Astrocyte (in vitro differentiated cells and primary cell): ENCODE measurements around the gene BIK. TPM values are rescaled to one million over a fixed set of nuclear protein-coding genes. Genes with fewer than 3 reads are reported as not detected.
"Not testable (repeated sequence)": the region's sequence is repeated elsewhere in the genome, so short reads cannot be mapped to it uniquely, and the experiment has no call there.

Experiments used
- DNase-seq: peaks from one replicate; pipeline ENCODE4 v3.0.0-alpha.2; 2010; ENCODE audit warnings: low read depth
- FAIRE-seq: peaks from 2 replicates; lab custom pipeline; 2011; peaks lifted over from hg19 to GRCh38; lab: Jason Lieb, UNC
- H2AFZ ChIP-seq: 2 replicates; pipeline ENCODE4 v1.6.0; 2012; ENCODE audit warnings: low read depth, low read length, inconsistent platforms
- H3K27ac ChIP-seq: 2 replicates; pipeline ENCODE4 v1.5.1; 2011; ENCODE audit warnings: low read depth, low read length, inconsistent platforms
- H3K27me3 ChIP-seq: 2 replicates; pipeline ENCODE4 v1.6.0; 2011; ENCODE audit warnings: low read length, inconsistent platforms; ENCODE audit not compliant: insufficient read depth
- H3K36me3 ChIP-seq: 2 replicates; pipeline ENCODE4 v1.5.1; 2011; ENCODE audit warnings: low read length, inconsistent platforms; ENCODE audit not compliant: insufficient read depth
- H3K4me1 ChIP-seq: 2 replicates; pipeline ENCODE4 v1.5.1; 2011; ENCODE audit warnings: low read length, inconsistent platforms; ENCODE audit not compliant: insufficient read depth
- H3K4me2 ChIP-seq: 2 replicates; pipeline ENCODE4 v1.6.0; 2012; ENCODE audit warnings: low read length, inconsistent platforms
- H3K4me3 ChIP-seq: 2 replicates; pipeline ENCODE4 v1.5.1; 2011; ENCODE audit warnings: low read depth, mild to moderate bottlenecking, low read length, inconsistent platforms; ENCODE audit not compliant: insufficient read depth
- H3K79me2 ChIP-seq: 2 replicates; pipeline ENCODE4 v1.6.0; 2012; ENCODE audit warnings: mild to moderate bottlenecking, low read length, inconsistent platforms; ENCODE audit not compliant: insufficient read depth
- H3K9ac ChIP-seq: 2 replicates; pipeline ENCODE4 v1.6.0; 2012; ENCODE audit warnings: mild to moderate bottlenecking, low read length, inconsistent platforms
- H3K9me3 ChIP-seq: 2 replicates; pipeline ENCODE4 v1.5.1; 2012; ENCODE audit warnings: low read depth, mild to moderate bottlenecking, low read length, inconsistent platforms; ENCODE audit not compliant: insufficient read depth
- H4K20me1 ChIP-seq: 2 replicates; pipeline ENCODE4 v1.6.0; 2012; ENCODE audit warnings: low read length, inconsistent platforms; ENCODE audit not compliant: insufficient read depth
- H3K27ac Mint-ChIP-seq: one replicate; pipeline ENCODE4 v1.8.0; 2021; ENCODE audit warnings: mild to moderate bottlenecking, mixed read lengths; ENCODE audit not compliant: unreplicated experiment
- H3K27me3 Mint-ChIP-seq: one replicate; pipeline ENCODE4 v1.8.0; 2021; ENCODE audit warnings: low read depth, mixed read lengths; ENCODE audit not compliant: unreplicated experiment
- H3K36me3 Mint-ChIP-seq: one replicate; pipeline ENCODE4 v1.8.0; 2021; ENCODE audit warnings: low read depth, mixed read lengths; ENCODE audit not compliant: unreplicated experiment
- H3K4me1 Mint-ChIP-seq: one replicate; pipeline ENCODE4 v1.8.0; 2021; ENCODE audit warnings: low read depth, mixed read lengths; ENCODE audit not compliant: unreplicated experiment
- H3K4me3 Mint-ChIP-seq: one replicate; pipeline ENCODE4 v1.8.0; 2021; ENCODE audit warnings: mild to moderate bottlenecking, moderate library complexity, mixed read lengths; ENCODE audit not compliant: unreplicated experiment
- H3K9me3 Mint-ChIP-seq: one replicate; pipeline ENCODE4 v1.8.0; 2021; ENCODE audit warnings: mild to moderate bottlenecking, mixed read lengths; ENCODE audit not compliant: unreplicated experiment
- CTCF ChIP-seq: IDR thresholded peaks from 2 replicates; pipeline ENCODE4 v1.5.1; 2011; ENCODE audit warnings: low read depth, mild to moderate bottlenecking, inconsistent platforms, low read length, moderate library complexity; ENCODE audit not compliant: insufficient read depth
- EZH2 ChIP-seq: IDR thresholded peaks from 2 replicates; pipeline ENCODE4 v1.6.1; 2012; ENCODE audit warnings: mild to moderate bottlenecking, low read length, inconsistent platforms; ENCODE audit not compliant: insufficient read depth
- total RNA-seq: library from RNA; stranded (reverse); gene quantifications from 2 replicates; pipeline ENCODE4 v1.2.1, GENCODE V29; 2021

The BIK gene
- total RNA-seq, 1 donor from 2014 or later = 0.32 TPM

GRCh38 chr22:43099095-43099494 is 11.5 kb upstream of the BIK start:
- H3K36me3 ChIP-seq = no peaks in the 10 kb centered on the region
- peaks cover 12% of the 10 kb centered on the region for H3K9me3 Mint-ChIP-seq
- H3K27me3 ChIP-seq = no peaks in the 10 kb centered on the region
- no peak overlapping the region for H3K4me3 Mint-ChIP-seq
- no peak overlapping the region for H3K9ac ChIP-seq
- no peak overlapping the region for H3K27ac ChIP-seq
- peaks cover 12% of the 10 kb centered on the region for H3K9me3 ChIP-seq
- no peak overlapping the region for H2AFZ ChIP-seq
- no peak overlapping the region for H3K4me2 ChIP-seq
- no peaks in the 10 kb centered on the region for H3K79me2 ChIP-seq
- FAIRE-seq (no peak), DNase-seq (no peak)
- no peak overlapping the region for H3K4me3 ChIP-seq
- H3K27me3 Mint-ChIP-seq = no peaks in the 10 kb centered on the region
- no peak for TF ChIP-seq CTCF
- no peak for TF ChIP-seq EZH2
- no peak overlapping the region for H3K27ac Mint-ChIP-seq
- no peaks in the 10 kb centered on the region for H3K4me1 ChIP-seq
- H3K4me1 Mint-ChIP-seq = peaks cover 9% of the 10 kb centered on the region
- no peaks in the 10 kb centered on the region for H4K20me1 ChIP-seq
- peaks cover 4% of the 10 kb centered on the region for H3K36me3 Mint-ChIP-seq

- no peak for FAIRE-seq
- TF ChIP-seq EZH2 (no peak), CTCF (no peak)
- peaks cover 12% of the 10 kb centered on the region for H3K4me1 Mint-ChIP-seq
These were observed 10.3 kb upstream of the BIK start for GRCh38 chr22:43100225-43100624.

GRCh38 chr22:43101306-43101705 is 9.2 kb upstream of the BIK start:
- H4K20me1 ChIP-seq = no peaks in the 10 kb centered on the region
- no peak overlapping the region for H3K27ac ChIP-seq
- peaks cover 7% of the 10 kb centered on the region for H3K9me3 Mint-ChIP-seq
- no peaks in the 10 kb centered on the region for H3K36me3 ChIP-seq
- no peak overlapping the region for H3K4me2 ChIP-seq
- H3K36me3 Mint-ChIP-seq = peaks cover 3% of the 10 kb centered on the region
- peaks cover 12% of the 10 kb centered on the region for H3K4me1 Mint-ChIP-seq
- DNase-seq (no peak), FAIRE-seq (no peak)
- H2AFZ ChIP-seq = no peak overlapping the region
- H3K27ac Mint-ChIP-seq = no peak overlapping the region
- H3K27me3 ChIP-seq = no peaks in the 10 kb centered on the region
- H3K4me1 ChIP-seq = no peaks in the 10 kb centered on the region
- H3K79me2 ChIP-seq = no peaks in the 10 kb centered on the region
- H3K4me3 ChIP-seq = no peak overlapping the region
- TF ChIP-seq EZH2 = no peak
- TF ChIP-seq CTCF = no peak
- peaks cover 9% of the 10 kb centered on the region for H3K9me3 ChIP-seq
- H3K9ac ChIP-seq = no peak overlapping the region
- peaks cover 3% of the 10 kb centered on the region for H3K27me3 Mint-ChIP-seq
- no peak overlapping the region for H3K4me3 Mint-ChIP-seq

More at GRCh38 chr22:43100225-43100624, 10.3 kb upstream of the BIK start:
- no peaks in the 10 kb centered on the region for H3K36me3 ChIP-seq
- H2AFZ ChIP-seq = no peak overlapping the region
- H3K79me2 ChIP-seq = no peaks in the 10 kb centered on the region
- H3K9me3 ChIP-seq = peaks cover 12% of the 10 kb centered on the region
- Mint-ChIP-seq H3K27ac (no peak overlapping the region), H3K4me3 (no peak overlapping the region), H3K9me3 (peaks cover 12% of the 10 kb centered on the region), H3K27me3 (no peaks in the 10 kb centered on the region), H3K36me3 (peaks cover 4% of the 10 kb centered on the region)
- no peaks in the 10 kb centered on the region for H3K4me1 ChIP-seq
- H3K27me3 ChIP-seq = no peaks in the 10 kb centered on the region
- H3K4me2 ChIP-seq = no peak overlapping the region
- H3K4me3 ChIP-seq = no peak overlapping the region
- H3K27ac ChIP-seq = no peak overlapping the region
- DNase-seq = no peak
- H3K9ac ChIP-seq = no peak overlapping the region
- no peaks in the 10 kb centered on the region for H4K20me1 ChIP-seq

- Mint-ChIP-seq H3K4me1 (peaks cover 12% of the 10 kb centered on the region), H3K27me3 (peaks cover 13% of the 10 kb centered on the region), H3K27ac (peak overlapping the region; percentile 44)
- H3K9me3 Mint-ChIP-seq, H3K27me3 ChIP-seq, H2AFZ ChIP-seq, H3K4me3 ChIP-seq, H3K9ac ChIP-seq, H3K79me2 ChIP-seq, H3K4me3 Mint-ChIP-seq, H4K20me1 ChIP-seq, H3K4me2 ChIP-seq, H3K36me3 ChIP-seq, DNase-seq, H3K4me1 ChIP-seq, H3K27ac ChIP-seq, FAIRE-seq, H3K36me3 Mint-ChIP-seq, H3K9me3 ChIP-seq: not testable (repeated sequence)
These were observed 6.4 kb upstream of the BIK start for GRCh38 chr22:43104056-43104625.
